Measurements from ENCODE around the gene FST.

DNA sequence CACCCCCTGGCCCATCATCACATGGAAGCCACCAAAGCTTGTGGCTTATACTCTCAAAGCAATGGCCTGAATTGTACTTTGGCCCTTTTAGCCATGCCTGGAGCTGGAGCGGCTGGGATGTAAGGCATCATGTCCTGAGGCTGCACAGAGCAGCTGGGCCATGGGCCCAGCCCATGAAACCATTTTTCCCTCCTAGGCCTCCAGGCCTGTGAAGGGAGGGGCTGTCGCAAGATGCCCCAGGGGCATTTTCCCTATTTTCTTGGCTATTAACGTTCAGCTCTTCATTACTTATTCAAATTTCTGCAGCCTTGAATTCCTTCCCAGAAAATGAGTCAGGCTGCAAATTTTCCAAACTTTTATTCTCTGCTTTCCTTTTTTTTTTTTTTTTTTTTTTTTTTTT, 27.7 kb downstream of the FST start:
- TF ChIP-seq, protein P1, sequence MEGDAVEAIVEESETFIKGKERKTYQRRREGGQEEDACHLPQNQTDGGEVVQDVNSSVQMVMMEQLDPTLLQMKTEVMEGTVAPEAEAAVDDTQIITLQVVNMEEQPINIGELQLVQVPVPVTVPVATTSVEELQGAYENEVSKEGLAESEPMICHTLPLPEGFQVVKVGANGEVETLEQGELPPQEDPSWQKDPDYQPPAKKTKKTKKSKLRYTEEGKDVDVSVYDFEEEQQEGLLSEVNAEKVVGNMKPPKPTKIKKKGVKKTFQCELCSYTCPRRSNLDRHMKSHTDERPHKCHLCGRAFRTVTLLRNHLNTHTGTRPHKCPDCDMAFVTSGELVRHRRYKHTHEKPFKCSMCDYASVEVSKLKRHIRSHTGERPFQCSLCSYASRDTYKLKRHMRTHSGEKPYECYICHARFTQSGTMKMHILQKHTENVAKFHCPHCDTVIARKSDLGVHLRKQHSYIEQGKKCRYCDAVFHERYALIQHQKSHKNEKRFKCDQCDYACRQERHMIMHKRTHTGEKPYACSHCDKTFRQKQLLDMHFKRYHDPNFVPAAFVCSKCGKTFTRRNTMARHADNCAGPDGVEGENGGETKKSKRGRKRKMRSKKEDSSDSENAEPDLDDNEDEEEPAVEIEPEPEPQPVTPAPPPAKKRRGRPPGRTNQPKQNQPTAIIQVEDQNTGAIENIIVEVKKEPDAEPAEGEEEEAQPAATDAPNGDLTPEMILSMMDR (IDR thresholded peaks at IDR 0.05) = no peak
- TF ChIP-seq ZFX (IDR thresholded peaks at IDR 0.05; ENCODE audit: borderline replicate concordance) = no peak

Data from 22Rv1 (cell line).